Measurements from ENCODE around the gene GLRX. TPM values are rescaled to one million over a fixed set of nuclear protein-coding genes. Genes with fewer than 3 reads are reported as not detected.
A peak's percentile ranks its signal among the peaks of the same experiment; 100 is the strongest.

GLRX gene
- total RNA-seq, 4 donors from 2014 or later: 1,042 to 2,721 (median 1,859) TPM

GRCh38 chr5:95781101-95781583 is 41.4 kb downstream of the GLRX start:
- Histone ChIP-seq H3K36me3 (peaks cover 0 to 5% of the 10 kb centered on the region in 2 donors), H3K27ac (peak overlapping the region; percentile 76 to 85 (median 83)), H3K4me3 (no peak overlapping the region), H3K9me3 (no peaks in the 10 kb centered on the region), H3K27me3 (no peaks in the 10 kb centered on the region), H3K4me1 (peaks cover 18 to 72% of the 10 kb centered on the region in 2 donors)
- ATAC-seq (peak; percentile 75 to 87), DNase-seq (peak; percentile 77 to 88)
- intact Hi-C loops (cut with DNase I; ENCODE audit: low total_unique reads): loop anchor here (1.0 to 5.0 kb wide), 5 partner anchors 36 to 556 kb away; partner anchors contain the start of genes ELL2 and RHOBTB3
- in situ Hi-C loops (cut with MboI; ENCODE audit: low sequenced_read_pairs in 4 of 4): loop anchor here in 3 of 4 donors (5.0 to 25.0 kb wide), 5 partner anchors 49 to 556 kb away; partner anchors contain the start of gene RHOBTB3 (in 1 of the 3)
- peak; percentile 87 to 95 (median 89) for TF ChIP-seq CTCF (IDR thresholded peaks at IDR 0.05 in 4 of 5, conservative IDR thresholded peaks at IDR 0.05 in 1 of 5)
- no peak for TF ChIP-seq POLR2A (IDR thresholded peaks at IDR 0.05)

- no peak for DNase-seq
- H3K4me3 ChIP-seq: no peak overlapping the region
- intact Hi-C loops (cut with DNase I; ENCODE audit: low total_unique reads): loop anchor here (2.0 to 5.0 kb wide), 4 partner anchors 36 to 556 kb away; partner anchors contain the start of genes ELL2 and RHOBTB3
- H3K9me3 ChIP-seq: no peaks in the 10 kb centered on the region
- H3K36me3 ChIP-seq: peaks cover 0 to 5% of the 10 kb centered on the region in 2 donors
- TF ChIP-seq CTCF (IDR thresholded peaks at IDR 0.05 in 4 of 5, conservative IDR thresholded peaks at IDR 0.05 in 1 of 5) (no peak), POLR2A (IDR thresholded peaks at IDR 0.05) (no peak)
- in situ Hi-C loops (cut with MboI; ENCODE audit: low sequenced_read_pairs in 4 of 4): loop anchor here in 3 of 4 donors (5.0 to 25.0 kb wide), 5 partner anchors 48 to 557 kb away; partner anchors contain the start of gene RHOBTB3 (in 1 of the 3)
- ATAC-seq: peak in 1 of 2 donors; percentile 10
- H3K4me1 ChIP-seq: peaks cover 18 to 72% of the 10 kb centered on the region in 2 donors
- H3K27ac ChIP-seq: peak overlapping the region; percentile 76 to 85 (median 83)
- H3K27me3 ChIP-seq: no peaks in the 10 kb centered on the region
Measured at GRCh38 chr5:95780597-95780996, 41.9 kb downstream of the GLRX start.

GRCh38 chr5:95779611-95780010 is 42.9 kb downstream of the GLRX start:
- Histone ChIP-seq H3K36me3 (peaks cover 0 to 5% of the 10 kb centered on the region in 2 donors), H3K27me3 (no peaks in the 10 kb centered on the region), H3K4me1 (peaks cover 13 to 65% of the 10 kb centered on the region in 2 donors), H3K27ac (peak overlapping the region; percentile 76 to 85 (median 83)), H3K9me3 (no peaks in the 10 kb centered on the region), H3K4me3 (no peak overlapping the region)
- DNase-seq (no peak), ATAC-seq (no peak)
- in situ Hi-C loops (cut with MboI; ENCODE audit: low sequenced_read_pairs in 4 of 4) (loop anchor here (5.0 to 25.0 kb wide), 7 partner anchors 47 to 558 kb away; partner anchors contain the start of gene RHOBTB3 (in 1 of the 4)), intact Hi-C loops (cut with DNase I; ENCODE audit: low total_unique reads) (loop anchor here (2.0 to 5.0 kb wide), 4 partner anchors 37 to 557 kb away; partner anchors contain the start of genes ELL2 and RHOBTB3)
- TF ChIP-seq POLR2A (IDR thresholded peaks at IDR 0.05): no peak
- TF ChIP-seq CTCF (IDR thresholded peaks at IDR 0.05 in 4 of 5, conservative IDR thresholded peaks at IDR 0.05 in 1 of 5): no peak

- TF ChIP-seq POLR2A (IDR thresholded peaks at IDR 0.05): no peak
- TF ChIP-seq CTCF (IDR thresholded peaks at IDR 0.05 in 4 of 5, conservative IDR thresholded peaks at IDR 0.05 in 1 of 5): no peak
- H3K4me1 ChIP-seq: peaks cover 6 to 63% of the 10 kb centered on the region in 2 donors
- H3K27ac ChIP-seq: peak overlapping the region; percentile 76 to 85 (median 83)
- in situ Hi-C loops (cut with MboI; ENCODE audit: low sequenced_read_pairs in 4 of 4) (loop anchor here in 3 of 4 donors (5.0 to 25.0 kb wide), 5 partner anchors 66 to 558 kb away; no protein-coding TSS in a partner anchor), intact Hi-C loops (cut with DNase I; ENCODE audit: low total_unique reads) (no loop called here)
- peaks cover 0 to 1% of the 10 kb centered on the region in 2 donors for H3K36me3 ChIP-seq
- ATAC-seq: no peak
- H3K27me3 ChIP-seq: no peaks in the 10 kb centered on the region
- no peak overlapping the region for H3K4me3 ChIP-seq
- no peak for DNase-seq
- H3K9me3 ChIP-seq: no peaks in the 10 kb centered on the region
Measured at GRCh38 chr5:95778713-95779436, 43.7 kb downstream of the GLRX start.
